Vagina (tissue), 2 donors: ENCODE data around the gene ARHGAP20.

Source experiments
- POLR2A ChIP-seq, 2 donors: fragments of 450-650 bp; IDR thresholded peaks; one replicate each; pipeline ENCODE4 v1.6.1; 2017; ENCODE audit warnings: antibody characterized with exemption in 2 of 2, mild to moderate bottlenecking in 2 of 2, moderate library complexity in 2 of 2
- POLR2AphosphoS5 ChIP-seq, 2 donors: sonication (generic); formaldehyde crosslinking; IDR thresholded peaks; one replicate each; pipeline ENCODE4 v1.9.0; 2017; ENCODE audit warnings: antibody characterized with exemption in 2 of 2, mild to moderate bottlenecking in 2 of 2, low read depth in 1 of 2; ENCODE audit not compliant: insufficient read depth in 1 of 2
- TF ChIP-seq, protein P1 (sequence below), 3 experiments: fragments of 450-650 bp in 2 of 3; fragments of 200-600 bp in 1 of 3; sonication (generic) in 1 of 3; IDR thresholded peaks; one replicate each; pipeline ENCODE4 v1.5.1; 2017 to 2019; ENCODE audit warnings: antibody characterized with exemption in 3 of 3, mild to moderate bottlenecking in 2 of 3, moderate library complexity in 2 of 3

DNA sequence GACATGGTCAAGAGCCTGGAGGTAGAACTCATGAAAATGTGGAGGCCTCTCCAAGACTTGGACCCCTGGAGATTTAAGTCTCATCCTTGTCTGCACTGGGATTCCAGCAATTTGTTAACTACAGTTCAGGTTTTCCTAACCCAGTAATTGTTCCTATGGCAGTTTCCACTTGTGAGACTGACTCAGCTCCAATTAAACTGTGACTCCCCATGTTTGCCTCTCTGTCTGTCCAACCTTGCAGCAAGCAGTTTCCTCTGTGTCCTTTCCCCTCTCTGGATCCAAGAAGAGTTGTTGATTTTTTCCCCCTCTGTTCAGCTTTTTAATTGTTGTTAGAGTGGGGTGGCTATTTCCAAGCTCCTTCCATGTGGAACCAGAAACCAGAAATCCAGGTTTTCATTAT is 16.2 kb upstream of the ARHGAP20 start:
- TF ChIP-seq, protein P1, sequence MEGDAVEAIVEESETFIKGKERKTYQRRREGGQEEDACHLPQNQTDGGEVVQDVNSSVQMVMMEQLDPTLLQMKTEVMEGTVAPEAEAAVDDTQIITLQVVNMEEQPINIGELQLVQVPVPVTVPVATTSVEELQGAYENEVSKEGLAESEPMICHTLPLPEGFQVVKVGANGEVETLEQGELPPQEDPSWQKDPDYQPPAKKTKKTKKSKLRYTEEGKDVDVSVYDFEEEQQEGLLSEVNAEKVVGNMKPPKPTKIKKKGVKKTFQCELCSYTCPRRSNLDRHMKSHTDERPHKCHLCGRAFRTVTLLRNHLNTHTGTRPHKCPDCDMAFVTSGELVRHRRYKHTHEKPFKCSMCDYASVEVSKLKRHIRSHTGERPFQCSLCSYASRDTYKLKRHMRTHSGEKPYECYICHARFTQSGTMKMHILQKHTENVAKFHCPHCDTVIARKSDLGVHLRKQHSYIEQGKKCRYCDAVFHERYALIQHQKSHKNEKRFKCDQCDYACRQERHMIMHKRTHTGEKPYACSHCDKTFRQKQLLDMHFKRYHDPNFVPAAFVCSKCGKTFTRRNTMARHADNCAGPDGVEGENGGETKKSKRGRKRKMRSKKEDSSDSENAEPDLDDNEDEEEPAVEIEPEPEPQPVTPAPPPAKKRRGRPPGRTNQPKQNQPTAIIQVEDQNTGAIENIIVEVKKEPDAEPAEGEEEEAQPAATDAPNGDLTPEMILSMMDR (IDR thresholded peaks at IDR 0.05): no peak
- TF ChIP-seq POLR2AphosphoS5 (IDR thresholded peaks at IDR 0.05; ENCODE audit: insufficient read depth in 1 of 2, low read depth in 1 of 2) (no peak), POLR2A (IDR thresholded peaks at IDR 0.05) (no peak)
